GM23338 (cell line): ENCODE measurements around the gene GRID1. TPM values are rescaled to one million over a fixed set of nuclear protein-coding genes. Genes with fewer than 3 reads are reported as not detected.

ENCODE experiments used
- ATAC-seq: fragments of 200-7000 bp; cut with Tn5 transposase; 3 replicates; pipeline ENCODE4 v1.9.1; 2020
- DNase-seq: peaks from one replicate; pipeline ENCODE4 v3.0.0-alpha.2; 2015; ENCODE audit warnings: low spot score
- H2AFZ ChIP-seq: fragments of 200-600 bp; sonication (generic); 2 replicates; pipeline ENCODE4 v1.8.0; 2016; ENCODE audit warnings: antibody characterized with exemption, mild to moderate bottlenecking, moderate library complexity
- H3F3A ChIP-seq: fragments of 200-600 bp; sonication (generic); replicated peaks from 2 replicates; pipeline ENCODE4 v1.8.0; 2017; ENCODE audit warnings: antibody characterized with exemption, mixed run types, low read depth
- H3K27ac ChIP-seq: fragments of 200-600 bp; sonication (generic); 2 replicates; pipeline ENCODE4 v1.6.1; 2016; ENCODE audit warnings: low read depth
- H3K27me3 ChIP-seq: fragments of 200-600 bp; sonication (generic); 2 replicates; pipeline ENCODE4 v1.8.0; 2016; ENCODE audit warnings: mild to moderate bottlenecking, mixed run types, moderate library complexity; ENCODE audit not compliant: insufficient read depth
- H3K36me3 ChIP-seq: fragments of 200-600 bp; sonication (generic); 2 replicates; pipeline ENCODE4 v1.8.0; 2016; ENCODE audit warnings: mild to moderate bottlenecking; ENCODE audit not compliant: insufficient read depth
- H3K4me1 ChIP-seq: fragments of 200-600 bp; sonication (generic); 2 replicates; pipeline ENCODE4 v1.8.0; 2016; ENCODE audit warnings: mild to moderate bottlenecking, moderate library complexity; ENCODE audit not compliant: insufficient read depth
- H3K4me2 ChIP-seq: fragments of 200-600 bp; sonication (generic); 2 replicates; pipeline ENCODE4 v1.7.1; 2017; ENCODE audit warnings: mixed run types
- H3K4me3 ChIP-seq: fragments of 200-600 bp; sonication (generic); 2 replicates; pipeline ENCODE4 v1.6.1; 2016; ENCODE audit warnings: mixed run types
- H3K79me2 ChIP-seq: fragments of 200-600 bp; sonication (generic); replicated peaks from 2 replicates; pipeline ENCODE4 v1.8.0; 2017; ENCODE audit warnings: mild to moderate bottlenecking; ENCODE audit not compliant: insufficient read depth
- H3K9me2 ChIP-seq: fragments of 200-600 bp; sonication (generic); 2 replicates; pipeline ENCODE4 v1.8.0; 2017; ENCODE audit not compliant: insufficient read depth
- H4K20me1 ChIP-seq: fragments of 200-600 bp; sonication (generic); replicated peaks from 2 replicates; pipeline ENCODE4 v1.8.0; 2017; ENCODE audit warnings: mild to moderate bottlenecking; ENCODE audit not compliant: insufficient read depth
- H3K27ac Mint-ChIP-seq: 2 replicates; pipeline ENCODE4 v1.8.0; 2020; ENCODE audit warnings: inconsistent platforms, mild to moderate bottlenecking, moderate library complexity, mixed read lengths
- H3K27me3 Mint-ChIP-seq: 3 replicates; pipeline ENCODE4 v1.8.0; 2022; ENCODE audit warnings: low read depth, mild to moderate bottlenecking, moderate library complexity, mixed read lengths, inconsistent platforms; ENCODE audit not compliant: insufficient read depth, poor library complexity
- H3K36me3 Mint-ChIP-seq: 3 replicates; pipeline ENCODE4 v1.8.0; 2021; ENCODE audit warnings: low read depth, mild to moderate bottlenecking, inconsistent platforms, moderate library complexity, mixed read lengths
- H3K4me1 Mint-ChIP-seq: 3 replicates; pipeline ENCODE4 v1.8.0; 2020; ENCODE audit warnings: mild to moderate bottlenecking, inconsistent platforms, mixed read lengths
- H3K4me3 Mint-ChIP-seq: 3 replicates; pipeline ENCODE4 v1.8.0; 2021; ENCODE audit warnings: moderate library complexity, mild to moderate bottlenecking, inconsistent platforms, mixed read lengths
- H3K9me3 Mint-ChIP-seq: 3 replicates; pipeline ENCODE4 v1.8.0; 2020; ENCODE audit warnings: moderate library complexity, mild to moderate bottlenecking, inconsistent platforms, mixed read lengths
- CREB1 ChIP-seq: fragments of 250-450 bp; sonication (Bioruptor Pico); IDR thresholded peaks from 2 replicates; pipeline ENCODE4 v1.5.0; 2020; ENCODE audit warnings: low read depth, mild to moderate bottlenecking, moderate library complexity
- EZH2 ChIP-seq: fragments of 200-600 bp; sonication (generic); IDR thresholded peaks from one replicate; pipeline ENCODE4 v1.8.0; 2017; ENCODE audit warnings: antibody characterized with exemption, mild to moderate bottlenecking, low read depth; ENCODE audit not compliant: unreplicated experiment
- EZH2phosphoT487 ChIP-seq: fragments of 200-600 bp; sonication (generic); IDR thresholded peaks from one replicate; pipeline ENCODE4 v1.8.1; 2018; ENCODE audit warnings: antibody characterized with exemption; ENCODE audit not compliant: unreplicated experiment
- JUNB ChIP-seq: IDR thresholded peaks from one replicate; pipeline ENCODE4 v1.6.1; 2016; ENCODE audit warnings: antibody characterized with exemption; ENCODE audit not compliant: unreplicated experiment
- NANOG ChIP-seq: IDR thresholded peaks from 2 replicates; pipeline ENCODE4 v1.6.1; 2016; ENCODE audit warnings: antibody characterized with exemption, borderline replicate concordance
- POLR2AphosphoS5 ChIP-seq: IDR thresholded peaks from 2 replicates; pipeline ENCODE4 v1.6.1; 2016; ENCODE audit warnings: antibody characterized with exemption, low read depth
- STAT1 ChIP-seq: IDR thresholded peaks from one replicate; pipeline ENCODE4 v1.6.1; 2016; ENCODE audit warnings: antibody characterized with exemption; ENCODE audit not compliant: unreplicated experiment
- ZNF331 ChIP-seq: fragments of 250-450 bp; sonication (Bioruptor Pico); IDR thresholded peaks from 2 replicates; pipeline ENCODE4 v1.5.0; 2020; ENCODE audit warnings: low read depth, mild to moderate bottlenecking, moderate library complexity
- polyA plus RNA-seq: library from polyadenylated mRNA; unstranded; fragments of >200 nt; fragmentation: Nextera tagmentation; extraction: Ambion mirVana; gene quantifications from 2 replicates; pipeline ENCODE4 v1.2.1, GENCODE V29; 2016
- total RNA-seq: library from RNA; depleted of rRNA; stranded (reverse); fragments of >200 nt; shearing (Covaris generic); gene quantifications from 2 replicates; pipeline ENCODE4 v1.2.3, GENCODE V29; 2014
- TF ChIP-seq, protein P1 (sequence below): IDR thresholded peaks from one replicate; pipeline ENCODE4 v1.6.1; 2018; ENCODE audit warnings: antibody characterized with exemption; ENCODE audit not compliant: unreplicated experiment
- TF ChIP-seq, protein P2 (sequence below), 2 experiments: fragments of 200-600 bp in 1 of 2; sonication (generic) in 1 of 2; conservative IDR thresholded peaks; 2 replicates each; pipeline versions ENCODE4 v1.5.1 to v1.6.1; 2016 to 2017; ENCODE audit warnings: antibody characterized with exemption in 2 of 2, low read depth in 2 of 2, mild to moderate bottlenecking in 2 of 2, moderate library complexity in 1 of 2
- TF ChIP-seq, protein P3 (sequence below): IDR thresholded peaks from 2 replicates; pipeline ENCODE4 v1.6.1; 2016; ENCODE audit warnings: antibody characterized with exemption

The GRID1 gene
- total and polyA plus RNA-seq, 2 experiments from 2014 or later, result 0.14 to 0.15 TPM

DNA sequence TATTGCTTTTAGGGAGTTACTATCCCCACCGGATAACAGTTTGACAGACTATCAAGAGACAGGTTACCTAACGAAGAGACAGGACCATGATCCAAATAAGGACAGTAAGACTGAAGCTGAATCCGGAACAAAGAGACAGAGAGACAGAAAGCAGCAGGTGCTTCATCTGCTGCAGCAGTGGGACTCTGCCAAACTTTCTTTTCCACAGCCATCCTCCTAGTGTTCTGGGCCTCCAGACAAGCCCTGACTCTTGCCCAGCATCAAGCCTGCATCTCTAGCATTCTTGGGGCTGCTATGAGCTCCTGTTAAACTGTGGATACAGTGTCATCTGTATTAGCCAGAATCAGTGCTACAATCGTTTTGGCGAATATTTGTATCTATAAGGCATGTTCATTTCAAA lies 761.7 kb downstream of the GRID1 start (continued):
- TF ChIP-seq, protein P1, sequence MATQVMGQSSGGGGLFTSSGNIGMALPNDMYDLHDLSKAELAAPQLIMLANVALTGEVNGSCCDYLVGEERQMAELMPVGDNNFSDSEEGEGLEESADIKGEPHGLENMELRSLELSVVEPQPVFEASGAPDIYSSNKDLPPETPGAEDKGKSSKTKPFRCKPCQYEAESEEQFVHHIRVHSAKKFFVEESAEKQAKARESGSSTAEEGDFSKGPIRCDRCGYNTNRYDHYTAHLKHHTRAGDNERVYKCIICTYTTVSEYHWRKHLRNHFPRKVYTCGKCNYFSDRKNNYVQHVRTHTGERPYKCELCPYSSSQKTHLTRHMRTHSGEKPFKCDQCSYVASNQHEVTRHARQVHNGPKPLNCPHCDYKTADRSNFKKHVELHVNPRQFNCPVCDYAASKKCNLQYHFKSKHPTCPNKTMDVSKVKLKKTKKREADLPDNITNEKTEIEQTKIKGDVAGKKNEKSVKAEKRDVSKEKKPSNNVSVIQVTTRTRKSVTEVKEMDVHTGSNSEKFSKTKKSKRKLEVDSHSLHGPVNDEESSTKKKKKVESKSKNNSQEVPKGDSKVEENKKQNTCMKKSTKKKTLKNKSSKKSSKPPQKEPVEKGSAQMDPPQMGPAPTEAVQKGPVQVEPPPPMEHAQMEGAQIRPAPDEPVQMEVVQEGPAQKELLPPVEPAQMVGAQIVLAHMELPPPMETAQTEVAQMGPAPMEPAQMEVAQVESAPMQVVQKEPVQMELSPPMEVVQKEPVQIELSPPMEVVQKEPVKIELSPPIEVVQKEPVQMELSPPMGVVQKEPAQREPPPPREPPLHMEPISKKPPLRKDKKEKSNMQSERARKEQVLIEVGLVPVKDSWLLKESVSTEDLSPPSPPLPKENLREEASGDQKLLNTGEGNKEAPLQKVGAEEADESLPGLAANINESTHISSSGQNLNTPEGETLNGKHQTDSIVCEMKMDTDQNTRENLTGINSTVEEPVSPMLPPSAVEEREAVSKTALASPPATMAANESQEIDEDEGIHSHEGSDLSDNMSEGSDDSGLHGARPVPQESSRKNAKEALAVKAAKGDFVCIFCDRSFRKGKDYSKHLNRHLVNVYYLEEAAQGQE, result no peak
- TF ChIP-seq NANOG, result no peak
- no peak for TF ChIP-seq POLR2AphosphoS5
- TF ChIP-seq EZH2, result no peak

DNA sequence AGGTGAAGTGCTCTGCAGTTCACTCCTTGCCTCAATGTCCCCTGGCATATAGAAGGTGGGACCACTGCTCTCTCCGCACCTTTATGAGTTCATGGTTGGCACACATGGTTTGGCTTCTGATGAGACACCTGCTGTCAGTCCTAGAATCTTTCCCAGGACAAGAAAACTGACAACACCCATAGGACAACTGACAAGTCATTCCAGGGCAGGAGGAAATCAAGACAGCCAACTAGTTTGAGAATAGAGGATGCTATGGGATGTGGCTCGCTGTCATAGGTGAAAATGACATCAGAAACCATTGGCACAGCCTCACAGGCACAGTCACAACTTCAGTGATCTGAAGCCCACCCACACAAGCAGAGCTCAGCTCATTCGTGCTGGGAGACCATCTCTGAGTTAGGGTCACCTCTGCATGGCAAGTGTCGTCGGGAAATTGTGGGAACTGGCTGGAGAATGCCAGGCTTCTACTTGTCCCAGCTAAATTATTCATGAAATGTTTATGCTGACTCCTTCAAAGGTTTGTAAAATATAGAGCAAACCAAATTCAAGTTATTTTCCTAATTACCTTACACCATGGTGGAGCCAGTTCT lies 762.4 kb downstream of the GRID1 start:
- Histone ChIP-seq H3K36me3 (no peaks in the 10 kb centered on the region), H3F3A (no peaks in the 10 kb centered on the region), H3K4me3 (no peak overlapping the region), H3K9me2 (no peaks in the 10 kb centered on the region), H4K20me1 (no peaks in the 10 kb centered on the region), H3K4me1 (no peaks in the 10 kb centered on the region), H3K27ac (no peak overlapping the region), H2AFZ (no peak overlapping the region), H3K4me2 (no peak overlapping the region), H3K79me2 (no peaks in the 10 kb centered on the region), H3K27me3 (no peaks in the 10 kb centered on the region)
- Mint-ChIP-seq H3K27me3 (peaks cover 2% of the 10 kb centered on the region), H3K4me1 (no peaks in the 10 kb centered on the region), H3K27ac (no peak overlapping the region), H3K4me3 (no peak overlapping the region), H3K9me3 (peaks cover 85% of the 10 kb centered on the region), H3K36me3 (peaks cover 5% of the 10 kb centered on the region; the same call in 2 of the 3 replicates)
- ATAC-seq (no peak), DNase-seq (no peak)
- TF ChIP-seq, protein P1, result no peak
- TF ChIP-seq STAT1, result no peak
- TF ChIP-seq, protein P2, sequence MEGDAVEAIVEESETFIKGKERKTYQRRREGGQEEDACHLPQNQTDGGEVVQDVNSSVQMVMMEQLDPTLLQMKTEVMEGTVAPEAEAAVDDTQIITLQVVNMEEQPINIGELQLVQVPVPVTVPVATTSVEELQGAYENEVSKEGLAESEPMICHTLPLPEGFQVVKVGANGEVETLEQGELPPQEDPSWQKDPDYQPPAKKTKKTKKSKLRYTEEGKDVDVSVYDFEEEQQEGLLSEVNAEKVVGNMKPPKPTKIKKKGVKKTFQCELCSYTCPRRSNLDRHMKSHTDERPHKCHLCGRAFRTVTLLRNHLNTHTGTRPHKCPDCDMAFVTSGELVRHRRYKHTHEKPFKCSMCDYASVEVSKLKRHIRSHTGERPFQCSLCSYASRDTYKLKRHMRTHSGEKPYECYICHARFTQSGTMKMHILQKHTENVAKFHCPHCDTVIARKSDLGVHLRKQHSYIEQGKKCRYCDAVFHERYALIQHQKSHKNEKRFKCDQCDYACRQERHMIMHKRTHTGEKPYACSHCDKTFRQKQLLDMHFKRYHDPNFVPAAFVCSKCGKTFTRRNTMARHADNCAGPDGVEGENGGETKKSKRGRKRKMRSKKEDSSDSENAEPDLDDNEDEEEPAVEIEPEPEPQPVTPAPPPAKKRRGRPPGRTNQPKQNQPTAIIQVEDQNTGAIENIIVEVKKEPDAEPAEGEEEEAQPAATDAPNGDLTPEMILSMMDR (conservative IDR thresholded peaks at IDR 0.05; ENCODE audit: low read depth in 2 of 2), result no peak
- no peak for TF ChIP-seq NANOG
- no peak for TF ChIP-seq POLR2AphosphoS5
- no peak for TF ChIP-seq EZH2
- TF ChIP-seq JUNB, result no peak
- TF ChIP-seq EZH2phosphoT487, result no peak
- TF ChIP-seq ZNF331 (CRISPR knock-in tag), result no peak
- no peak for TF ChIP-seq CREB1 (CRISPR knock-in tag)
- TF ChIP-seq, protein P3, sequence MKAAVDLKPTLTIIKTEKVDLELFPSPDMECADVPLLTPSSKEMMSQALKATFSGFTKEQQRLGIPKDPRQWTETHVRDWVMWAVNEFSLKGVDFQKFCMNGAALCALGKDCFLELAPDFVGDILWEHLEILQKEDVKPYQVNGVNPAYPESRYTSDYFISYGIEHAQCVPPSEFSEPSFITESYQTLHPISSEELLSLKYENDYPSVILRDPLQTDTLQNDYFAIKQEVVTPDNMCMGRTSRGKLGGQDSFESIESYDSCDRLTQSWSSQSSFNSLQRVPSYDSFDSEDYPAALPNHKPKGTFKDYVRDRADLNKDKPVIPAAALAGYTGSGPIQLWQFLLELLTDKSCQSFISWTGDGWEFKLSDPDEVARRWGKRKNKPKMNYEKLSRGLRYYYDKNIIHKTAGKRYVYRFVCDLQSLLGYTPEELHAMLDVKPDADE, result no peak
